ENCODE results near the gene ZNF628.
A peak's percentile ranks its signal among the peaks of the same experiment; 100 is the strongest.
"Not testable (repeated sequence)": the region's sequence is repeated elsewhere in the genome, so short reads cannot be mapped to it uniquely, and the experiment has no call there.

ZNF628 gene

GRCh38 chr19:55484593-55485438 lies 8.4 kb downstream of the ZNF628 start, which contains the start of gene NAT14:
Gene NAT14, plus strand, starts transcription at chr19:55485188. Its CDS starts 521 bp downstream, at chr19:55485709.
- DNase-seq = peak; percentile 29 to 67 (median 56)

- no peak for DNase-seq
Measured at GRCh38 chr19:55485439-55486011, 9.1 kb downstream of the ZNF628 start.

GRCh38 chr19:55486043-55486970 lies 9.9 kb downstream of the ZNF628 start:
- no peak for DNase-seq

- peak in 2 of 5 experiments; percentile 24 to 29 for DNase-seq
Measured at GRCh38 chr19:55486971-55487923, 10.8 kb downstream of the ZNF628 start.

DNA sequence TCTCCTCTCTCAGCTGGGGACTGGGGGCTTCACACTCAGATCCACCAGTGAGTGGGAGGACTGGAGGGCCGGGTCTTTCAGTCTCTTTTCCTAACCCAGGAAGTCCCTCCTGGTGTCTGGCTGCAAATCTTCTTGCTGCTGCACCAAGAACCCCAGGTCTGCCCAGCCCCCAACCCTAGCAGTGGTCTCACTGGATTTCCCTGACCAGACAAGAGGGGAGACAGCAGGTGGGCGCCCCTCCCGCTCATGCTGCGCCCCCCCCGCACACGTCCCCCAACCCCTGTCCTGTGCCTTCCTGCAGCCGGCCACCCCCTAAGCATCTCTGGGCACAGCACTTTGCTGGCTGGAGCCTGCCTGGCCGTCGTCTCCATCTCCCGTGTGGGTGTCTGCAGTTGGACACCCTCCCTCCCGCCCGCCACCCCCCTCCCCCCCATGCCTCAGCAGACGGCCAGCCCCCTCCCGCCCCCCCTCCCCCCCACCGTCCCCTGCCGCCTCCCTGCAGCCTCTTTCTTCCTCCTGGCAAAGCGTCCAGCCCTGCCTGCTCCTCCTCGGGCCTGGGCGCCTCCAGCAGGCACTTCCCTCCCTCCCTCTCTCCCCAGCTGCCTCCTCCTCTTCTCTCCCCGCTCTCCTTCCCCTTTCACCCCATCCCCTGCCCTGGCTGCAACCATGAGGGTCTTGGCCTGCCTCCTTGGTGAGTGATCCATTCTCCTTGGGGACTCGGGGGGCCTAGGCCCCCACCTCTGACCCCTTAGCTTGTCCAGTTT lies 11.7 kb downstream of the ZNF628 start, which contains the start of gene SSC5D:
TSS of gene SSC5D (plus strand) at position 513 of the 764 bp plus-strand sequence. CDS start at position 667, 154 bp downstream.
- no peak for DNase-seq

DNA sequence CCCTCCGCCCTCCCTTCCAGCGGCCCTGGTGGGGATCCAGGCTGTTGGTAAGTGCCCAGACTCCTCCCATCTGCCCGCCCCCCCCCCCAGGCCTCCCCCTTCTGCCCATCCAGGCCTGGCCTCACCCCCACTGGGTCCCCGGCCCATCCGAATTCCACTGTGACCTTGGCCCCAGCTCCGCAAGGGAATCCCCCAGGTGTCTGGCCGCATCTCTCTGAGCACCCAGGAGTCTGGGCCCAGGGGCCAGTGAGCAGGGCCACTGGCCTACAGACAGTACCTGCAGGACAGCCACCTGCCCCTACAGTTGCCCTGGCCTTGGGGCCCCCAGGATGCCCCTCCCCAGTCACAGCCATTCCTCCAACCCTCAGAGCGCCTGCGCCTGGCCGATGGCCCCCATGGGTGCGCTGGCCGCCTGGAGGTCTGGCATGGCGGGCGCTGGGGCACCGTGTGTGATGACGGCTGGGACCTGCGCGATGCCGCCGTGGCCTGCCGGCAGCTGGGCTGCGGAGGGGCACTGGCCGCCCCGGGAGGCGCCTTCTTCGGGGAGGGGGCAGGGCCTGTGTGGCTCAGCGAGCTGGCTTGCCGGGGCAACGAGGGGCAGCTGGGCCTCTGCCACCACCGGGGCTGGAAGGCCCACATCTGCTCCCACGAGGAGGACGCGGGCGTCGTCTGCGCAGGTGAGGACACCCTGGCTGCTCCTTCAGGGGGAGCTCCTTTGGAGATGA lies 12.7 kb downstream of the ZNF628 start:
- no peak for DNase-seq

DNA sequence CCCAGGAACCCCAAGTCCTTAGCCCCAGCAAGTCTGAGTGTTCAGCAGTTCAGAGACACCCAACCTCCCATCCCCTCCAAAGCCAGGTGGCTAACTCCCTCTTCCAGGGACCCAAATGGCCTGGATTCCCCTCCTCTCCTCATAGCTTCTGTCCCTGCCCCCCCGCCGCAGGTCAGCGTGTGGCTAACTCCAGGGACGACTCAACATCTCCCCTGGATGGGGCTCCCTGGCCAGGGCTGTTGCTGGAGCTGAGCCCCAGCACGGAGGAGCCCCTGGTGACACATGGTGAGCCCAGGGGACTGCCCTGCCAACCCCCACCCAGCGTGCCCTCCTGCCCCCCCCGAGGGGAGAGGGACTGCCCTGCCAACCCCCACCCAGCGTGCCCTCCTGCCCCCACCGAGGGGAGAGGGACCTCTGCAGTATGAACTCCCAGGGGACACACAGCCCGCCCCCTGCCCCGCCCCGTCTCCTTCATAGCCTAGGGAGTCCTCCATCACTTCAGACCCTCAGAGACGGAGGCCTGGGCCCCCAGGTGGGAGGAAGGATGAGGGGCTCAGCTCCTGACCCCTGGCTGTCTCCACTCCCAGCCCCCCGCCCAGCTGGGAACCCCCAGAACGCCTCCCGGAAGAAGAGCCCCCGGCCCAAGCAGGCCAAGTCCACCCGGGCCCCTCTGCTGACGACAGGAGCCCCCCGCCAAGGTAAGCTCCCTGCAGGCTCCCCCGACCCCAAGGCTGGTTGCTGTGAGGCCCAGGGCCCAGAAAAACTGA lies 13.5 kb downstream of the ZNF628 start:
- no peak for DNase-seq

- no peak for DNase-seq
Measured at GRCh38 chr19:55490478-55491432, 14.3 kb downstream of the ZNF628 start.

DNA sequence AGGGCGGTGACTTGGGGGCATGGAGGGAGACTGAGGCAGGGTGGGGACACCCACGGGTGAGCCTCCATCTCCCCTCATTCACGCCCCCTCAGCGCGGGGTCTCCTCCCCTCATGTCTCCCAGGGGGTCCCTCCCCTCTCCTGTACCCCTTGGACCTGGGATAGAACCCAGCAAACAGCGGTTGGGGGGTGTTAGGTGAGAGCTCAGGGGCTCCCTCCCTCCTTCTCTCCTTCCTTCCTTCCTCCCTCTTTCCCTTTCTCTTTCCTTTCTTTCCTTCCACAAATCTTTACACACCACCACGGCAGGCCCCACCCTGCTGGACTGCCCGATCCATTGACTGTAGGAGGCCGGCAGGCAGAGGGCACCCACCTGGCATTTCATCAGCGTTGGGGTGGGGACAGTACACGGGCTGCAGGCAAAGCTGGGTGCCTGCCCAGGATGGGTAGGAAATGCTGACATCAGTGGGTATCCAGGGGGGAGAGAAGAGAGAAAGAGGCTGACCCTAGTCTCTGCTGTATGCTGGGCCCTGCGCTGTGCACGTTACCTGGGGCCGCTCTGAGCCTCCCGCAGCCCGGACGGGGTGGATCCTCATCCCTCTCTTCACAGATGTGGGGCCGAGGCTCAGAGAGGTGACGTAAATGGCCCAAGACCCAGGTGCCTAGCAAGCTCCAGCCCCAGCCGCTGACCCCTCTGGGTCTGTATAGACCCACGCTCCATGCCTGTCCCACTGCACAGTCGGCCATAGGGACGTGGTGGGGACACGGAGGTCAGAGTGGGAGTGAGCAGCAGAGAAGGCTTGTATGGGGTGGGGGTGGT lies 15.3 kb downstream of the ZNF628 start:
- no peak for DNase-seq

GRCh38 chr19:55492362-55492944 lies 16.0 kb downstream of the ZNF628 start:
- DNase-seq = no peak

- DNase-seq = no peak
Measured at GRCh38 chr19:55493052-55493644, 16.7 kb downstream of the ZNF628 start.

- no peak for DNase-seq
Measured at GRCh38 chr19:55493645-55494171, 17.3 kb downstream of the ZNF628 start.

DNA sequence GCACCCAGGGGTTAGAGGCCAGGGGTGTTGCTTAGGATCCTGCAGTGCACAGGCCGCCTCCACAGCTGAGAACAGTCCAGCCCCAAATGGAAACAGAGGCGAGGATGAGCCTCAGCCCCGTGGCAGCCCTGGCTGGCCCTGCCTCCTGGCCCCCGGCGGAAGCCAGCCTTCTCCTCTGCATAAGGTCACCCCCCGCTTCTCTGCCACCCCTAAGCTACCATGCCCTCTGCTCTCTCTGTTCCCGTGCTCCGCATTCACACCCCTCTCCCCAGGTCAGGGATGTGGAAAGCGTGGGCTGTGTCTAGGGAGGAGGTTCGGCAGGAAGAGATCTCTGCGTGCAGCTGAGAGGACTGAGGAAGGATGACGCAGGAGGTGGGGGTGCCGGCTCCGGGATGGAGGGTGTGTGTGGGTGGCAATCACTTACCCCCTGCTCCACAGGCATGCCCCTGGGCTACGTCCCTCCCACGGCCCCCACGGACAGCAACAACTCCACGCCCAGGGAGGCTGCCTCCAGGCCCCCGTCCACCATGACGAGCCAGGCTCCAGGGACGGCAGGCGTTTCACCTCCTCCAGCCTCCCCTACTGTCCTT lies 17.9 kb downstream of the ZNF628 start:
- DNase-seq = no peak

- DNase-seq = no peak
Measured at GRCh38 chr19:55495646-55496349, 19.4 kb downstream of the ZNF628 start.

DNA sequence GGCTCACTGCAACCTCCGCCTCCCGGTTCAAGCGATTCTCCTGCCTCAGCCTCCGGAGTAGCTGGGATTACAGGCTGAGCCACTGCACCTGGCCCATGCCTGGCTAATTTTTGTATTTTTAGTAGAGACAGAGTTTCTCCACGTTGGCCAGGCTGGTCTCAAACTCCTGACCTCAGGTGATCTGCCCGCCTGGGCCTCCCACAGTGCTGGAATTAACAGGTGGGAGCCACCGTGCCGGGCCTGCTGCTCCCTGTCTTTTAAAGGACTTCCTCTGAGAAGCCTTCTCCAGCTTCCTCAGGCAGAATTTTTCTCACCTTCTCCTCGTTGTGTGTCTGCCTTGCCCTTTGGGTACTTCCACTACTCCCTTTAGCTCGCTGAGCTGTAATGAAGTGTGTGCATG lies 20.4 kb downstream of the ZNF628 start:
- not testable (repeated sequence) for DNase-seq

All from T-helper 2 cell (primary cell).